HPDE6-E6E7 (cell line): ENCODE results near the gene C10orf90.

ENCODE experiments used
- DNase-seq: peaks from one replicate; pipeline ENCODE4 v3.0.0; 2011; ENCODE audit warnings: missing footprints; ENCODE audit errors: extremely low spot score

The C10orf90 gene

DNA sequence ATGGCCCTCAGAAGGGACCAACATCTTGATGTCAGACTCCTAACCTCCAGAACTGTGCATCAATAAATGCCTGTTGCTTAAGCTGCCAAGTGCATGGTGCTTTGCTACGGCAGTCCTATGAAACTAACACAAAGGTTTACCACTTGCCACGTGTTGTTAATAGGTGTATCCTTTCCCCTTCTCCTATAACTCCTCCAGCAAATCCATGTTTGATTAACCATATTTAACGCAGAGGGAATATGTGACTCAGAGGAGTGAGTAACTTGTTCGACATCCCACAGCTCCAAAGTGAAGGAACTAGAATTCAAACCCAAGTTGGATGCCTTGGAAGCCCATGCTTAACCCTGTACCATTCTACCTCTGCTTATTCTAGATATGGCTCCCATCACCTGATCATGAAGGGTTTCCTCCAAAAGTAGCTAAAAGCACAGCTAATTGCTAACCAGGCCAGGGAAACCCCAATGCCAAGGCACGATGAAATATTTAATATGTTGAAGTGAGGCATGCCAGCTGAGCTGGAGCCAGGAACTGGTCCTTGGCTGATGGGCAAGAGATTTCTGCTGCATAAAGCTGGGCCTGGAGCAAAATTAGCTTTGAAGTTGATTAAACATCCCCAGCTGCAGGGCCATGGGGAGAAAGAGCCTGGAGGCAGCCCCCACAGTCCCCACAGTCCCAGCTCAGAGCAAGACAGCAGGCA, 131.9 kb downstream of the C10orf90 start:
- DNase-seq = no peak

DNA sequence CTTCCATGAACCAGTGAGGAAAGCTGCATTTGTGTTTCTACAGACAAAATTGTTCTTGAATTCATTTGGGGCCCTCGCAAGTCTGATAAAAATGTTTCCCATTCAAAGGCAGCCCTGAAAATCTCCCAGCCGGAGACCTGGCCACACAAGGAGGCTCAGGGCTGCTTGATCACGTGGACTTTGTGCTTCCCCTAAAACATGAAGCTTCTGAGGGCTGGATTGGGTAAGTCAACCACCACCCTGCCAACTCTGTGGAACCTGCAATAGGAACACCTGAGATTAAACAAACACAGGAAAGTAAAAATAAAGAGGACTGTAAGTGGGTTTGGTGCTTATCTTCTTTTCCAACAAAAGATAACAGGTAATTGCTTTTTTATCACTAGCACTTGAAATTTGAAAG, 133.8 kb downstream of the C10orf90 start:
- DNase-seq = no peak

DNA sequence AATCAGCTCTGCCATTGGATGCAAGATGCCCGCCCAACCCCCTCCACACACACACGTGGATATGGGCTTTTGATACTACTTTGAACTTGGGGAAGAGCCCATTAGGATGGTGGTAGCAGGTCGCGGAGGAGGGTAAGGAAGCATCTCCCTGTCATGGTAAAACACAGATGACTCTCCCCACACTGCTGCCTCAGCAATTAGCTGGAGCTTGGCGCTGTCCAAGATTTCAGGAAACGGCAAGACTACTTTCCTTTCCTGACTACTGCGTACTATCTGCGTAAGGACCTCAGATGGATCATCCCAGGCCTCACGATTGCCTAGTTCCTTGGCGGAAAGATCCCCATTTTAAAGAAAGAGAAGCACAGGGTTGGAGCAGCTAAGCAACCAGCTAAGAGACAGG, 134.3 kb downstream of the C10orf90 start:
- DNase-seq = no peak

DNA sequence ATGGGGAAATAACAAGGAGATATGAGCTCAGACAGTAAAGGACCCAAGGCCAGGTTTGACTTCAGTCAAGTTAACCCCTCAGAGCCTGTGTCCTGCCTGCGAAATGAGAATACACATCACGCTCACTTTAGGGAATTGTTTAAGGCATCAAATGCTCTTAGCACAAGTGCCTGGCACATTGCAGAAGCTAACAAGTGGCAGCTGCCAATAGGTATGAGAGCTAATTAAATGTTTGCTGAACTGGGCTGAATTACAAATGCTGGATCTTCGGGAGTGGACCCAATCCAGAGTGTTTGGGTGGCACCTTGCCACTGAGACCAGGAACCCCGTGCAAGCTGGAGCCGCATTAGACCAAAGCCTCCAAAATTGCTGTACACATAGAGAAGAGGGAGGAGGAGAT, 136.8 kb downstream of the C10orf90 start:
- no peak for DNase-seq

DNA sequence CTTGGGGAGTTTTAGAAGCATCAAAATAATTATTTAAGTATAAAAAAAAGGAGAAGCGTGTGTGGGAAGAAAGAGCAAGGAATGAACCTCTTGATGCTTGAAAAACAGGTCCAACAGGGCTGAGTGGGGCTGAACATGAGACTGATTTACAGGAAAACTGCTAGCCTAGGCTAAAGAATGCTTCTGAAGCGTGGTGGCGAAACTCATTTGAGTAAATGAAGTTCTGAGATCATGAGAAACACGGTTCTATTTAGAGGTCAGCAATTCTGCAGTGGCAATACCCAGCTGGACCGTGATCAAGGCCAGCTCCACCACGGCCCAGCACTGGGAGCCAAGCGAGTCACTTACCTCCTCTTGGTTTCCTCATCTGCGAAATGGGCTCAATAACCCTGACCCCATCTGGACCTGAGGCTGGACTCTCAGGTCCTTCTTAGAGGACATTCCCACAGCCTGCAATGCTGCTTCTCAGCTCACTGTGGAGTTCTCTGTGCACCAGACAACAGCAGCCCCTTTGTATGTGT, 142.1 kb downstream of the C10orf90 start:
- DNase-seq = no peak

DNA sequence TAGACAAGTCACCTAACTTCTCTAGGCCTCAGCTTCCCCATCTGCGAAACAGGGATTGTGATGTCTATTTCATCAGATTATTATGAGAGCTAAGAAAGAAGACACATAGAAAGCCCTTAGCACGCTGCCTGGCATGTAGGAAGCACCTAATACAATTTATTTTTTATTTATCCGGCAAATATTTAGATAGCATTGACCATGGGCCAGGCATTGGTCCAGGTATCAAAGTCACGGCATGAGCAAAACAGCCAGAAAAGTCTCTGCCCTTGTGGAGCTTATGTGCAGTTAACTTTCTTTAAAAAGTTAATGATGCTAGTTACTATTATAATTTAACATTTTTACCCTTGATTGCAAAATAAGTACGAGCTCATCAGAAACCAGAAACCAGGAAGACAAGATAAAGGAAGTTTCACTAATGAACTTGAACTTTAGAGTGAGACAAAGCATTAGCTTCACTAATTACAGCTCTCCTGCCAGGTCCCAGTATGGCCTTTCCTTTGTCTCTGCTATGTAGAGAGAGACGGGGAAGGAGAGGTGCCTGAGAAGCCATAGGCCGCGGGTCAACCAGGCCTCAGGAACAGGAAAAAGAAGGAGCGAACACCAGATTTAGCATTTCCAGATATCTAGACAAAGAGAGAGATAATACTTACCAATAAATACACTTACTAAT, 142.7 kb downstream of the C10orf90 start:
- DNase-seq = no peak

DNA sequence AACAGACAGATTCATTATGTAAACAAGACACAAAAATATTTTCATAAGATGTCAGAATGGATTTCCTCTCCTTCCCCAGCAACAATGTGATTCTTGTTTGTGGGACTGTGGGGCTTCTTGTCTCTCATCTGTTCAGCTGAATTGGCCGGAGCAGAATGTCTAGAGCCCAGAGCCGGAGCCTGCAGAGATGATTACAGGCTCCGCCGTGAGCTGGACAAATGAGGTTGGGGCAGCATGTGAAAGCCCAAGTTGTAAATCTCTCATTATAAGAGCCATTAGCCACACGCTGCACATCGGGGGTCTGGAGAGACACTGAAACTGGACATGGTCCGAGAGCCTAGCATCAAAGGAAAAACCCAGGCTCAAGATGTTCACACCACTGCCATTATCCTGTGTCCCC, 145.2 kb downstream of the C10orf90 start:
- DNase-seq = no peak

DNA sequence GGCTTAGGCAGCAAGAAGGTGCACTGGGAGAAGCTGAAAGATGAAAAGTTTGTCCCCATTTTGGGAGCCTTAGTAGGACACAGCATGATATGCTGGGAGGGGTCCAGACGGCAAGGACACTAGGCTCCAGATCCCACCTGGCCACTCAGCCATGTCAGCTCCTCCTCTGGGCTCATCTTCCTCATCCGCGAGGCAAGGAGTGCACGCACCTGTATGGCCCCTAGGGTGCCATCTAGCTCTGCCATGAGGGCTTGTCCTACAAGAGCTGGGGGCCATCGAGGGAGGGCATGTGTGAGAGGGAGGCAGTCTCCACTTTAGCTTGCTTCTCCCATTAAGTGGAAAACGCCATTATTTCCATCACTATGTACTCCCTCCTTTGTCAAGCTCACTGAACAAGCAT, 146.0 kb downstream of the C10orf90 start:
- DNase-seq = no peak

DNA sequence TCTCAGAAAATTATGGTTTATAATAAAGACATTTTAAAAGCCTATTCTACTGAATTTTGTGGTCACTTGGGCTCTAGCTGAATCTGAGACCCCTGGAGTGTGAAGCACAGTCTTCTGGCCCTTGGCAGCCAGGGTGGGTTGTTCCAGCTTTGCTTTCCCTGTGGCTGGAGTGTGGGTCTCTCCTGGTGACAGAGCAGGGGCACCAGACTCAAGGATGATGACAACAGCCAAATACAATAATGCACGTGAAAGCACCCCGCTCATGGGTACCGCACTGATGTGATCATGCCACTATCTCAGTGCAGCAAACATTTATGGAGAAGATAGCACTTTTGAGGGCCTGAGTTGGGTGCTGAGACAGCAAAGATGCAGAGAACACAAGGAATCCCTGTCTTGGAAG, 147.4 kb downstream of the C10orf90 start:
- no peak for DNase-seq

DNA sequence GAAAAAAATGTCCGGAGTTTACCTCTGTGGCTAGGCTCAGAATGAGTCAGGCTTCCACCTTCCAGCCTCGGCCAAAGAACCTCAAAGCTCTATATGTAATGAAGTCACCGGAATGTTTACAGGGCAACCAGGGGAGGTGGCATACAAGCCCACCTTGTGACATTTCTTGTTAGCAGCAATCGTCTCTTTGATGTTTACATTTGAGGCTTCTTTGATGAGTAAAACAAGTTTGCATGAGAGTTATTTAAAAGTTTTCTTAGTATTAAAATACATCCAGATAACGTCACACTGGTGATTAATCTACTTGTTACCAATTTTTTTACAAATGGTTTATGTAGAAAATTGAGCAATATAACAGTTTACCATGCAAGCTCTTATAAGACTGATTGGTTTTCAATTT, 149.1 kb downstream of the C10orf90 start:
- DNase-seq = no peak

DNA sequence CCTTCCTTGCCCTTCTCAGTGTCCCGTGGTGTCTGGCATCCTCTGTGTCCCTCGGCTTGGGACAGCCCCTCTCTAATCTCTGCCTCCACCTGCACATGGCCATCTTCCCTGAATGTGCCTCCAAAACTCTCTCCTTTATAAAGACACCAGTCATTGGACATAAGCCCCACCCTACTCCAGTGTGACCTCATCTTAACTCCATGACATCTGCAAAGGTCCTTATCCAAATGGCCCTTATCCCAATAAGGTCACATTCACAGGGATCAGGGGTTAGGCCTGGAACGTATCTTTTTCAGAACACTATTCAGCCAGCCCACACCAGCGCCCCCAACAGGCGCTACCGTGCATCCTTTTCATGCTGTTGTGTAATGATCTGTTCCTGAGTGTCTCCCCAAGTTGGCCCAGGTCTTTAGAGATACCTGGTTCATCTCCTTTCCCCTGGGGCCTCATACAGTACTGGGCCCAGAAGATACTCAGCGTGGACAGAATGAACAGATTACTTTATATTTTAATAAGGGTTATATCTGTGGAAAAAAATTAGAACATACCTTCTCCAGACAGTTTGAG, 149.7 kb downstream of the C10orf90 start:
- DNase-seq = no peak

DNA sequence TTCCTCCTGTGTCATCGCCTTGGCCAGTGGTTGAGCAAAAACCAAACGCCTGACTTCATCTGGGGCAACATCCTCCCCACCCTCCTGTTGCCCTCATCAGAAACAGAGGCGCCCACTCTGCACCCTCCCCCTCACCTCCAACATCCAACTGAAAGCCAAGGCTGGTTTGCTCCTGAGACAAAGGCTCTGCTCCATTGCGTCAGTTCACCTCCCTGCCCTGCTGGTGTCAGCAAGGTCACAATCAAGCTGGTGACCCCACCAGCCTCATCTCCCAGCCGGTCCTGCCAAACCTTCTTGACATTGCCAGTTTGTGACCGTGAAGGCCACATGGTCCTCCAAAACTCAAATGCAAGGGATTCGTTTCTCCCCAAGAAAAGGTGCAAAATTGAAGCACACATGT, 150.5 kb downstream of the C10orf90 start:
- DNase-seq = no peak

DNA sequence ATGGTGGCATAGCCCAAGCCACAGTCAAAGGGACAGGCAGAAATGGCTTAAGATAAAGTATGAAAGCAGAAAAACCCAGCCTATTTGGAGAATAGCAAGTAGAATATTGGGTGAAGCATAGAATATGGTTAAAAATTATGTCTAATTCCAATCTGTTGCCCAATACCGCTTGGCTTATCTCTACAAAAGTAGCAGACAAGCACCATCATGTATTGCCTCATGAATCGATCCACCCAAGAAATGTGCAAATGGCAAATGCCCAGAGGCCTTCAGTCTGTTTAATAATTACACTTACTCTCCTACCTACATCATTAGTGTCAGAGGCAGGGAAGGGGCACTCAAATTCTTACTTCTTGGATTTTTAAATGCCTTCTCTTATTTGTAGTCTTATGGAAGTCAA, 151.3 kb downstream of the C10orf90 start:
- DNase-seq = no peak

DNA sequence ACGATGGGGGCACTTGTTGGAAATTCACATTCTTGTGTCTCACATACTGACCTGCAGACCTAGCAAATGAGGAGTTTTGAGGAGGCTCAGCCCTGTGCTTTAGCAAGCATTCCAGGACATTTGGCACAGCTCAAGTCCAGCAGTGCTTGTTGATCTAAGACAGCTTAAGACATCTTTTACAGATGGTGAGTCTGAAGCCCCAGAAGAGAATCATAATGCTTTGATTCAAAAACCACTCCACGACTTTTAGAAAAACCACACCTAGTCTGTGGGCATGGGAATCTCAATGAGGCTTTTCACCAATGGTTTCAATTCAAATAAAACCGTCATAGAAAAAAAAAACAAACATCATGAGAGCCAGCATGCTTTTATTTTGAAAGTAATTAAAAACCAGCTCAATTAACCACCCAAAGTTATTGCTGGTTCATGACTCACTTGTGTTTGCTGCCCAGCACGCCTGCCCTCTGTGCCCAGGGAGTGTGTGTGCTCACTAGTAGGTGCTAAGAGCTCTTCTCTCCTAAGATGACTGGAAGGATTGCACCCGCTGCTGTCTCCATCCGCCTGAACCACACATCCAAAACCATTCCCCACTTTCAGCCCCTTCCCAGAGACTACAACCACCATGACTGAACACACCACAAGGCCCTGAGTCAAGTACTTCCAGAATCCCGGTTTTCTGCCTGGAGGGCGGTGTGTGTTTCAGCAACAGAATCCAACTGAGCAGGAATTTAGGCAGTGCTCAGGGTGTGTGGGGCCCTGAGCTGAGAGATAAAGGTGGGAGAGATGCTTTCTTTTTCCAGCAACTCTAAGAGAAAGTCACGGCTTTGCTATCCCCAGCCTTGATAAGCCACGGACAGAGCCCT, 152.0 kb downstream of the C10orf90 start:
- DNase-seq = no peak

DNA sequence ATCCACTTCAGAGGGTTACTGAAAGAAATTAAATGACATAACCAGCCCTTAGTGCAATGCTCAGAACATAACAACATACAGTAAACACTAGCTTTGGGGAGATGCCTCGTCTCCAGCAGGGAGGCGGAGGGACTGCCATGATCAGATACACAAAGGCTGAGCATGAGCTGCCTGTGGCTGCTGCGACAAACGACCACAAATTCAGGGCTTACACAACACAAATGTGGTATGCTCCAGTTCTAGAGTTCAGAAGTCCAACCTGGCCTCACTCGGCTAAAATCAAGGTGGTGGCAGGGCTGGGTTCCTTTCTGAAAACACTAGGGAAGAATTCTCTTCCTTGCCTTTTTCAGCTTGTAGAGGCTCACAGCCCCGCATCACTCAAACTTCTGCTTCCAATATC, 154.0 kb downstream of the C10orf90 start:
- DNase-seq = no peak

DNA sequence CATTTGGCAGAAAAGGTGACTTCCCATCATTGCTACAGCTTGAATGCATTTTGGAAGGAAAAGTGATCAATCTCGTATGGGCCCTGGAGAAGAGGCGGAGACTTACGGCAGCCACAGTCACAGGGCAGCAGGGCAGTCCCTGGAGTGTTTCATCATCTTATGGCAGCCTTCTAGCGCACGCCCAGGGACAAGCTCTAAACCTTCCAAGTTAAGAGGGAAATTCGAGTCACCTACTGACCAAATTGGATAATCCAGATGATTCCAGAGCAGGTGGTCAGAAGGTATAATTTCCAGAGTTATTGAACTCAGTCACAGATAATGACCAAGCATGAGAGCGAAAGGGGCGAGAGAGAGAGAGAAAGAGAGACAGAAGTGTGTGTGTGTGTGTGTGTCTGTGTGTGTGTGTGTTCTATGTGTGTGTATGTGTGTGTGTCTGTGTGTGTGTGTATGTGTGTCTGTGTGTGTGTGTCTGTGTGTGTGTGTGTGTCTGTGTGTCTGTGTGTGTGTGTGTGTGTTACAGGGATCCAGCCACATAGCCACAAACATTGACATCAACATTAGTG, 158.5 kb downstream of the C10orf90 start:
- DNase-seq = no peak

DNA sequence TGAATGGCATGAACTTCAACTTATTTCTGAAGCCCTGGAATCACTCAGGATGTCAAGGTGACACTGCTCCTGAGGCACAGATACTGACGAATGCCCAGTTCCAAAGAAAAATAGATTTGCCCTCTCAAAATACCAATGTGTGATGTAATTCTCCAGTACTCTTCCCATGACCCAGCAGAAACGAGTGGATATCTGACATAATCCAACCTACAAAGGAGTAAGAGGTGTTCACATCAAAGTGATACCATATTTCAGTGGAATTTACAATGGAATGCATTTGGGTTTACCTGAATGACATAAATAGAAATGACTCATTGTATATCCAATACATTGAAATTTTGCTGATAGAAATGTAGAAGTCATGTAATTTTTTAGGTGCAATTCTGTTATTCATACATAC, 161.3 kb downstream of the C10orf90 start:
- no peak for DNase-seq

DNA sequence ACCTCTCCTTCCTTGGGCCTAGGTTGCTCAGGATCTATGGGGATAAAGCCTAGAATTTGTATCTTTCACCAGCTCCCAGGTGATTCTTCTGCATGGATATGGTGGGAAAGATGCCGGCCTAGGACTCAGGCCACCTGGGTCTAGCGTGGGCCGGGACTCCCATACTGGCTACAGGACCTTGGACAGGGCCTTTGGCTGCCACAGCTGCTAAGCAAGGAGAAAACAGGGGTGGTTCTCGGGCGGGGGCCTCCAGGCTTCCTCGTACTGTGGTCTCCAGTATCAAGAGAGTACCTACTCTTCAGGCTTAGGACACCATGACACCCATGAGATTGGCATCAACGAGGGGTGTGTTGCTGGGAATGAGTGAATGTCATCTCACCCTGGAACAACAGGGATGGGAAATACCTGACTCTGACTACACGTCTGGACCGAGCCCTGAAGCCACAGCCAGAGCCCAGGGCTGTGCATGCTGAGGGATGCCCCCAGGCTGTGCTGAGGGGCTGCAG, 161.9 kb downstream of the C10orf90 start:
- no peak for DNase-seq

DNA sequence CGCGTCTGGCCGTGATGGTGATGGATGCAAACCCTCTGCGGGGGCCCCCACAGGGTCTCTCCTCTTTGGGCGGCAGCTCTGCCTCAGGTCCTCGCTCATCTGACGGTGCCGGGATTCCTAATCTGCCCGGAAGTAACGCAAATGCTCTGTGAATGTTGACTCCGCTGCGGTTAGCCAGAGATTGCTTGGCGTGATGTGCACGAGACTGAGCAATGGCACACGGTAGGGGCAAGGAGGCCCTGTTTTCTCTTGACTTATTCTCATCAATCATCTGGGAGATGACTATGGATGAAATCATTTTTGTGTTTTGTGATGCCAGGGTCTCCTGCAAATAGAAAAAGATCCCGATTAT, 165.8 kb downstream of the C10orf90 start:
- DNase-seq = no peak

DNA sequence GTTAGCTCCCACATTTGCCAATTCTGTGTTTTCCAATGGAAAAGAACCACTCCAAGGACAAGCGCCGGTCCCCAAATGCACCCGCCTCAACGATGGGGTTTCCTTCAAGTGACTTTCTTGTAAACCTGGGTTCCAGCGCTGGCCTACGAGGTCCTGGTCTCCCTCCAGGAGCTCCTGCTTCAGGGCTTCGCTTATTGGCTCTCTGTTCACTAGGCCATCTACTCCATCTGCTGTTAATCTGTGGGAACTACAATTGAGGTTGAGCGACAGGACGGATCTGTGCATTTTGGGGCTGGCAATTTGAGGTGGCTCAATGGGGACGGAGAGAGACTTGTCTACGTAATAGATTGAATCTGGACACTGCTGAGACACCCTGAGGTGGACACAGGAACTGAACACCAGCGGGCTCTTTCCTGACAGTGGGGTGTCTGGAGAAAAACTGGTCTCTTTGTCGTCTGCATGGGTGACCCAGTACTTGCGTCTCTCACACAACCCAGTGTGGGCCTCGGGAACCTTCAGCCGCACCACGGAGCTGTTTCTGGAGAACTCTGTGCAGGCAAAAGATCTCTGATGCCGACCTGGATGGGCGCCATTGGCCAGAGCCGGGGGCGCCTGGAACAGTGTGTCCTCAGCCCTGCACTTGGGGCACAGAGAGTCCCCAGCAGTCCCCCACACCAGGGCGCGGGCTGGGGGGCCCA, 166.3 kb downstream of the C10orf90 start:
- no peak for DNase-seq

DNA sequence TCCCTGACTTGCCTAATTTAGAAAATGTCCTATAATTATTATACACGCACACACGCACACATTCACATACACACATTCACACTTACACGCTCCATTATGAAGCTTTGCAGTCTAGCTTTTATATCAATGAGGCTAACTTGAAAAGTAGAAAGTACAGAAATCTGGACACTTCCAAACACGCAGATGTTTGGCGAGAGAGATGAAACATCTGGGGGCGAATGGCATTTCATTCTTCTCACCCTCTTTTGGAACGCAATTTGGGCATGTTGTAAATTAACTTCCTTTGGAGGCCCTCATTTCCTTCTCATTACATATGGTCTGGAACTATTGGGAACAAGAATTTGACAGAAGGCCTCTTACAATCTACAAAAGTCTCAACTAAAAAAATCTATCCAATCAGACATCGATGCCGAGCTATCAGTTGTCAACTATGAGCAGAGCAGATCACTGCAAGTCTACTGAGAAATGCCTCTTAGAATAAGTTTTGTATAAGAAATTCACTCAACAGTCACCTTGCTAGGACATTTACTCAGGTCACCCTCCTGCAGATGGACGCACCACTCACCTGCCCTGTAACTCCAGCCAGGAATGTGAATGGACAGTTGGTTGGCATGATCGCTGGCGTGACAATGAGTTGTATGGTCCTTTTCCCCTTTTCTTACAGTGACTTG, 167.0 kb downstream of the C10orf90 start:
- DNase-seq = no peak
